SU-DHL-6 (cell line): Measurements from ENCODE around the gene CCSAP.

ENCODE experiments used
- H2AFZ ChIP-seq: fragments of 200-600 bp; sonication (generic); 2 replicates; pipeline ENCODE4 v1.6.1; 2014; ENCODE audit warnings: low read depth, mild to moderate bottlenecking, moderate library complexity, mixed read lengths, antibody characterized with exemption, low read length; ENCODE audit not compliant: severe bottlenecking
- H3F3A ChIP-seq: fragments of 200-600 bp; shearing (Covaris generic); 2 replicates; pipeline ENCODE4 v1.6.0; 2016; ENCODE audit warnings: antibody characterized with exemption, mild to moderate bottlenecking; ENCODE audit not compliant: insufficient read depth
- H3K27ac ChIP-seq: fragments of 200-600 bp; sonication (generic); 2 replicates; pipeline ENCODE4 v1.5.1; 2016; ENCODE audit warnings: low read depth, mild to moderate bottlenecking, low read length, moderate library complexity, mixed read lengths
- H3K27me3 ChIP-seq: fragments of 200-600 bp; sonication (generic), shearing (Covaris generic); 2 replicates; pipeline ENCODE4 v1.6.0; 2014; ENCODE audit warnings: mild to moderate bottlenecking, low read length
- H3K36me3 ChIP-seq: fragments of 200-600 bp; sonication (generic); 2 replicates; pipeline ENCODE4 v1.6.1; 2014; ENCODE audit warnings: mild to moderate bottlenecking, low read length, mixed read lengths
- H3K4me2 ChIP-seq: fragments of 300-600, 200-600 bp; shearing (Covaris generic), sonication (generic); 2 replicates; pipeline ENCODE4 v1.6.0; 2014; ENCODE audit warnings: low read length, low read depth, mild to moderate bottlenecking; ENCODE audit not compliant: poor library complexity, severe bottlenecking
- H3K4me3 ChIP-seq: fragments of 200-600 bp; sonication (generic); 2 replicates; pipeline ENCODE4 v1.5.1; 2014; ENCODE audit warnings: antibody characterized with exemption, low read length, mild to moderate bottlenecking, mixed read lengths; ENCODE audit not compliant: insufficient read depth, poor library complexity, severe bottlenecking
- H3K79me2 ChIP-seq: fragments of 200-600 bp; sonication (generic); 2 replicates; pipeline ENCODE4 v1.6.1; 2014; ENCODE audit warnings: mild to moderate bottlenecking, low read length, moderate library complexity; ENCODE audit not compliant: insufficient read depth
- H3K9ac ChIP-seq: fragments of 200-600 bp; sonication (generic); 2 replicates; pipeline ENCODE4 v1.7.0; 2014; ENCODE audit warnings: mild to moderate bottlenecking, low read length
- H3K9me2 ChIP-seq: fragments of 200-600 bp; sonication (generic); replicated peaks from 2 replicates; pipeline ENCODE4 v1.6.1; 2014; ENCODE audit warnings: low read length; ENCODE audit not compliant: insufficient read depth
- H3K9me3 ChIP-seq: fragments of 200-600 bp; sonication (generic); 2 replicates; pipeline ENCODE4 v1.6.1; 2014; ENCODE audit warnings: low read length, mixed read lengths; ENCODE audit not compliant: insufficient read depth
- H4K20me1 ChIP-seq: fragments of 200-600 bp; sonication (generic); 2 replicates; pipeline ENCODE4 v1.6.1; 2014; ENCODE audit warnings: low read depth, mild to moderate bottlenecking, antibody characterized with exemption, low read length, moderate library complexity, mixed read lengths
- EZH2phosphoT487 ChIP-seq: fragments of 200-600 bp; sonication (generic), shearing (Covaris generic); conservative IDR thresholded peaks from 2 replicates; pipeline ENCODE4 v1.6.1; 2018; ENCODE audit warnings: mild to moderate bottlenecking, antibody characterized with exemption, low read length, moderate library complexity, mixed read lengths
- TF ChIP-seq, protein P1 (sequence below): fragments of 200-600 bp; sonication (generic); IDR thresholded peaks from one replicate; pipeline ENCODE4 v1.5.1; 2017; ENCODE audit warnings: antibody characterized with exemption, mild to moderate bottlenecking, low read length, moderate library complexity; ENCODE audit not compliant: insufficient read depth, poor library complexity, severe bottlenecking

CCSAP gene

DNA sequence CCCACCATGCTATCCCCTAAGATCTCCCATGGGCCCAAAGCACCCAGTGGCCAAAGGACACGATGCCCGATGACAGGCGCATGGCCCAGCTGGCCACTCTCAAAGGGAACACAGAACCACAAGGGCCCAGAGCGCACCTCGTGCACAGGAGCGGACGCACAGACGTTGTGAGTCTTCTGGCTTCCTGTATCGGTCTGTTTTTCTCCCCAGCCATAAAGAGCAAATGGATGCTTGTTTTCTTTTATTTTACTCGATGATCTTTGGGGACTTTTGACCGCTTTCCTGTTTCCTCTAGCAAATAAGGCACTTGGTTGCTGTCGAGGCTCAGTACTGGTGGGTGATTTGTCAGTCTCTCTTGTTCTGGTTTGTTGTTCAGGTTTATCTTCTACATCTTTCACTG is 16.2 kb downstream of the CCSAP start:
- Histone ChIP-seq H3K4me2 (no peak overlapping the region), H3K27me3 (no peaks in the 10 kb centered on the region), H3K79me2 (no peaks in the 10 kb centered on the region), H4K20me1 (no peaks in the 10 kb centered on the region), H2AFZ (no peak overlapping the region), H3K36me3 (peaks cover 12% of the 10 kb centered on the region; the same call in 1 of the 2 replicates), H3F3A (no peaks in the 10 kb centered on the region), H3K9me2 (no peaks in the 10 kb centered on the region), H3K4me3 (no peak overlapping the region), H3K9me3 (no peaks in the 10 kb centered on the region), H3K9ac (no peak overlapping the region), H3K27ac (no peak overlapping the region)
- TF ChIP-seq, protein P1, sequence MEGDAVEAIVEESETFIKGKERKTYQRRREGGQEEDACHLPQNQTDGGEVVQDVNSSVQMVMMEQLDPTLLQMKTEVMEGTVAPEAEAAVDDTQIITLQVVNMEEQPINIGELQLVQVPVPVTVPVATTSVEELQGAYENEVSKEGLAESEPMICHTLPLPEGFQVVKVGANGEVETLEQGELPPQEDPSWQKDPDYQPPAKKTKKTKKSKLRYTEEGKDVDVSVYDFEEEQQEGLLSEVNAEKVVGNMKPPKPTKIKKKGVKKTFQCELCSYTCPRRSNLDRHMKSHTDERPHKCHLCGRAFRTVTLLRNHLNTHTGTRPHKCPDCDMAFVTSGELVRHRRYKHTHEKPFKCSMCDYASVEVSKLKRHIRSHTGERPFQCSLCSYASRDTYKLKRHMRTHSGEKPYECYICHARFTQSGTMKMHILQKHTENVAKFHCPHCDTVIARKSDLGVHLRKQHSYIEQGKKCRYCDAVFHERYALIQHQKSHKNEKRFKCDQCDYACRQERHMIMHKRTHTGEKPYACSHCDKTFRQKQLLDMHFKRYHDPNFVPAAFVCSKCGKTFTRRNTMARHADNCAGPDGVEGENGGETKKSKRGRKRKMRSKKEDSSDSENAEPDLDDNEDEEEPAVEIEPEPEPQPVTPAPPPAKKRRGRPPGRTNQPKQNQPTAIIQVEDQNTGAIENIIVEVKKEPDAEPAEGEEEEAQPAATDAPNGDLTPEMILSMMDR = no peak
- TF ChIP-seq EZH2phosphoT487 = no peak

DNA sequence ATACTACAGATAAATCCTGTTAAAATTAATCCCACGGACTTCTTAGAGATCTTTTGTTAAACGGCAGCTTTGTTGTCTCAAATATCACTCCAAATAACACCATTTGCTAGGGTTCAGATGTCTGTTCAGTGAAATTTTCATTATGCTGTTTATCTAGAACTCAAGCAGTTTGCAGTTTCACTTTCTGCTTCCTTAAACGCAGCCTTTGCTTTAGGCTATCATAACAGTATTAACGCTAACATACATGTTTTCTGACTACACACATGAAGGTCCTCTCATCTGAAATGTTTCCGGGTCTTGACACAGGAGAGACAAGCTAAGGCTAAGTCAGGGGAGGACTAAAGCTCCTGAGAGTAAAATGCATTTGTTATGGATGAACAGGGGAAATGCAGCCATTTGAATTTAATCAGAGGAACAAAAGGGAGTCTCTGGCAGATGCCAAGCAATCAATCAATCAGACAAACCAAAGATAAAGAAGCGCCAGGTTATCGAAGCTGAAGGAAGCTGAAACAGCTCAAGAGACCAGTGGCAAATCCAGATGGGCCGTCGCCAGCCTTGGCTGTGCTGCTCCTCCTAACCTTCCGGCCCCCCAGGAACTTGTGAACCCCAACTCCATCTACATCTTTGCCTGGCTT is 16.9 kb downstream of the CCSAP start:
- no peak overlapping the region for H3K4me3 ChIP-seq
- no peak overlapping the region for H3K4me2 ChIP-seq
- TF ChIP-seq EZH2phosphoT487 = no peak
- TF ChIP-seq, protein P1 = no peak
- no peak overlapping the region for H3K9ac ChIP-seq
- H4K20me1 ChIP-seq = no peaks in the 10 kb centered on the region
- H3K79me2 ChIP-seq = no peaks in the 10 kb centered on the region
- no peak overlapping the region for H3K27ac ChIP-seq
- H3K9me2 ChIP-seq = no peaks in the 10 kb centered on the region
- no peaks in the 10 kb centered on the region for H3F3A ChIP-seq
- H3K36me3 ChIP-seq = peaks cover 16% of the 10 kb centered on the region; the same call in 1 of the 2 replicates
- H3K27me3 ChIP-seq = no peaks in the 10 kb centered on the region
- H2AFZ ChIP-seq = no peak overlapping the region
- no peaks in the 10 kb centered on the region for H3K9me3 ChIP-seq

DNA sequence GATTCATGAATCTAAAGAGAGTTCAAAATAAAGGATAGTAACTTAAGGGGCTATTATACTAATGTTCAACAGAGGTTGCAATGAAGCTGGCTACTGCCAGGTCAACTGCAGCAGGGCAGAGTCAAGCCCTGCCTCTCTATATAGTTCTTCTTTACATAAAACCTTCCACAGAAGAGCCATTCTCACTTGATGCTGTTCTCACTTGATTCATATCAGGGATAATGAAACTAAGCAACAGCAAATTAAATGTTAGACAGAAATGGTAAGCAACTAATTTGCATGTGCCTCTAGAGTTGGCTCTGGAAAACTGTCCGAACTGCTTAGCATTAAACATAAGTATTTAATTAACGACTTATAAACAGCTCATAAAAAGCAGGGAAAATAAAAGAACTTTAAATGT is 17.4 kb downstream of the CCSAP start:
- no peaks in the 10 kb centered on the region for H3K79me2 ChIP-seq
- peaks cover 16% of the 10 kb centered on the region; the same call in 1 of the 2 replicates for H3K36me3 ChIP-seq
- H3K9ac ChIP-seq = no peak overlapping the region
- no peak overlapping the region for H3K27ac ChIP-seq
- TF ChIP-seq EZH2phosphoT487 = no peak
- TF ChIP-seq, protein P1 = no peak
- H2AFZ ChIP-seq = no peak overlapping the region
- H3K4me3 ChIP-seq = no peak overlapping the region
- no peaks in the 10 kb centered on the region for H3K9me3 ChIP-seq
- no peaks in the 10 kb centered on the region for H3K9me2 ChIP-seq
- H4K20me1 ChIP-seq = no peaks in the 10 kb centered on the region
- no peaks in the 10 kb centered on the region for H3F3A ChIP-seq
- no peak overlapping the region for H3K4me2 ChIP-seq
- H3K27me3 ChIP-seq = no peaks in the 10 kb centered on the region
